SK-MEL-5 (cell line): ENCODE results near the gene SETD5. TPM values are rescaled to one million over a fixed set of nuclear protein-coding genes. Genes with fewer than 3 reads are reported as not detected.

Experiments used
- DNase-seq: peaks from one replicate; pipeline ENCODE4 v3.0.0-alpha.2; 2016; ENCODE audit warnings: low read depth, low spot score
- in situ Hi-C: cut with HindIII; loops from 2 replicates; pipeline ENCODE4 v1.10.0; 2016; ENCODE audit warnings: low sequenced_read_pairs, high pct_unique_total_duplicates, low pct_unique_long_range_greater_than_20kb
- total RNA-seq: library from RNA; depleted of rRNA; stranded (reverse); fragments of >200 nt; shearing (Covaris generic); gene quantifications from 2 replicates; pipeline ENCODE4 v1.2.3, GENCODE V29; 2014

SETD5 gene
- total RNA-seq, 1 experiment from 2014 or later = 41.0 TPM

- in situ Hi-C loops = no loop called here
- no peak for DNase-seq
Observed at GRCh38 chr3:9433627-9434521, 36.5 kb downstream of the SETD5 start.

DNA sequence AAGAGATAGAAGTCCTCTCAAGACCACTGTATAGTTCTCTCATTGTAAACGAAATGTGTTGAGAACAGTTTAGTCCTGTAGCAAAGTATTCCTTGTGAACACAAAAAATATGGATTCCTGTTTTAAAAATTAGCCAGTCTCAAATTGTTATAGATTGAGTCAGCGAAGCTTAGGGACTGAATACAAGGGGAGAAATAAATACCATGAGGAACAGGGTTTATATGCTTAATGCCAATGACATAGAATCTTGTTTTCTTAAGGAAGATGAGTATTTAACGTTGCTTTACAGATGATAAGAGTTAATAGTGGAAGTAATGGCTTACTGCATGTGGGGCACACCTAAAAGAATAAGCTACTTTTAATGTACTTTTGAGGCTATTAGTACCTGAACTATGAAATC, 37.9 kb downstream of the SETD5 start:
- DNase-seq = no peak
- in situ Hi-C loops = no loop called here

DNA sequence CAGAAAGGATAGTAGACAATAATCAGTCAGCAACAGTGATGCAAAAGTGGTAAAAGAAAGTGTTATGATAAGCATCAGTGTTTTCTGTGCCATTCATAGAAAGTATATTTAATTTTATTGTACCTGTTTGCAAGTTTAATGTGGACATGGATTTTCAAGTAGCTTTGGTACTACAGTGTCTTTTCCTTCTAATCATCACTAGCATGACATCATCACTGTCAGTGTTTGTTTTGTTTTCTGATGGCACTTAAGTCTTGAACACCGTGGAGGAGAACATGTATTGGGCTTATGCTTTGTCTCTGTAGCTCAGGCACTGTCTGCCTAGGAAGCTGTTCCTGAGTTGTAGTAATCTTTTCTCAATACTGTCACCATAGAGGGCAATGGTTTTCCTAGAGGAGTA, 41.9 kb downstream of the SETD5 start:
- DNase-seq = no peak
- in situ Hi-C loops = no loop called here

DNA sequence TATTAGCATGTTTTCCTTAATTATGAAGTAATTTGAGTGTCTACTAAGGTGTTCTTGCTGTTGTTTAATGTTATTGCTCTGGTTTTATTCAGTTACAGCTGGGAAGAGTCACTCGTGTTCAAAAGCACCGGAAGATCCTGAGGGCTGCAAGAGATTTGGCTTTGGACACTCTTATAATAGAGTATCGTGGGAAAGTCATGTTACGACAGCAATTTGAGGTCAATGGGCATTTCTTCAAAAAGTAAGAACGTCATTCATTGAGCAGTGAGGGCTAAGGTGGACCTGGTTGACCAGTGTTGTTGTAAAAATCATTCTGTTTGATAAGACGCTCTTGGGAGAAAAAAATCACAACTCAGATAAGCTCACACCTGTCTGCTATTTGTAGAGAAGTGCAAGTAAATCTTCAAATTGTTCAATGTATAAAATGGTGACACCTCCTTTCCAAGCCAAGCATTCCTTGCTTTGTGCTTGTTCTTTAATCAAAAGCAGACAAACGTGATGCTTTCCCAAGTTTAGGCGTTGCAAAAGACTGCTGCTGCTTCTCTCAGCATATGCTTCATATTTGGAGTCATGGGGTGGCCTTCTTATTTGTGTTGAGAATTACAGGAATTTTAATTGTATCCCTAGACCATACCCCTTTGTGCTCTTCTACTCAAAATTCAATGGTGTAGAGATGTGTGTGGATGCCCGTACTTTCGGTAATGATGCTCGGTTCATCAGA, 44.2 kb downstream of the SETD5 start:
- DNase-seq = no peak
- in situ Hi-C loops = no loop called here

- in situ Hi-C loops = no loop called here
- no peak for DNase-seq
Observed at GRCh38 chr3:9448071-9448470, 50.7 kb downstream of the SETD5 start.

DNA sequence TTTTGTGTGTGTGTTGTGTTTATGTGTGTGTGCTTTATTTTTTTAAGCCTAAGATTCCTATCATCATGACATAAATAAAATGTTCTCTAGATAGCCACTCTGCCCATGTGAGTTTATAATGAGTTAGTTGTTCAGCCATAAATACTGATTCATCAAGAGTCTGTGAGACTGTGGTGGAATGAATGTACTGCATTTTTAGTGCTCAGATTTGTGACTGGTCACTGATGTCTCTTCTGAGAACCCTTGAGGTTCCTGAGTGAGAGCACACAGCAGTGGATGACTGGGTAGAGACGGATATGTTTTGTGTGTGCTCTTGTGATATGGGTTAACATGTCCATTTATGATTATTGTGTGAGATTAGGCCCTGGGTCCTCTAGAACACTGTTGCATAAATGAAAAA, 51.2 kb downstream of the SETD5 start:
- in situ Hi-C loops = no loop called here
- peak; percentile 37 for DNase-seq

DNA sequence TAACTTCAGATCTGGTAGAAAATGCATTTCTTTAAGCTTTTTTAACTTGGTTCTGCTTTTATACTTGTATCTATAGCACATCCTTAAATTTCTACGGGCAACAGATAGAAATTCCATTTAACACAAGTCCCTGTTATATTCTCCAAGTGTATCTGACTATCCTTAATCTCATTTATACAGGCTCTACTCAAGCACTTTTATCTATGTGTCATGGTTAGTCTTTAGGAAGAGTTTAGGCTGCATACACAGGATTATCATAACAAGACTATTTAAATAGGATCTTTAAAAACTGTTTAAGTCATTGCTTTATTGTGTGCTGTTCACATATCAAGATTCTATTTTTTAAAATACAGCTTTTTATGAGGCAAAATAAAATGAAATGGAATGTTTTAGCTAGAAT, 52.7 kb downstream of the SETD5 start:
- in situ Hi-C loops = no loop called here
- DNase-seq = no peak

DNA sequence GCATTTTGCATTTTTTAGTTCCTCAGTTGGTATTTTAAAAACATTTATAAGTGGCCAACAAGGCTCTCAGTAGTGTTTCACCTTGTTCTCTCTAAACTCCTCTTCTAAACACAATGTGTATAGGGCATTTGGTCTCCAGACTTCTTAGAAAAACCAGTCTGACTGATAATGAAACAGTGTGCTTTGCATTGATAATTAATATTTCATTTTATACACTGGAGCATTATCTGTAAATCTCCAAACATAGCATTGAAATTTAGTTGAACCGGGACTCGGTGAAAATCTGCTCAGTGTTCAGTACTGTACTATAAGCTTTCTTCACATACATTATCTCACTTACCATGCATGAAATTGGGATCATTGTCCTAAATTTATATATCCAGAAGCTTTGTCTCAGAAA, 53.6 kb downstream of the SETD5 start:
- no peak for DNase-seq
- in situ Hi-C loops = no loop called here

DNA sequence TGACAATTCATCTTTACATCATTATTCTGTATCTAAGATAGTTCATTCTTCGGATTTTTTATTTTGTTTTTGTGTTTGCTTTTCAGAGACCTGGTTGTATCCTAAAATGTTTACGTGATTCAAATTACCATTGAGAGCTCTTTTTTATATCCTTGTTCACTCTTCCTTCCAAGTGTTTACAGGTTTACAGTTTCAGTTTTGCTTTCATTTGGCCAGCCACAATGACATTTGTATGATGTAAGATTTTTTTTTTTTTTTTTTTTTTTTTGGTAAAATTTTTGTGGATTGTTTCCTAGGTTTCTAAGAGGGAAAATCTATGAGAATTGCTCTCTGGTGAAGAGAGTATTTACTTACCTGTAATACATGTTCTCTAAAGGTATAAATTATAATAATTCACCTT, 55.0 kb downstream of the SETD5 start:
- no peak for DNase-seq
- in situ Hi-C loops = no loop called here

GRCh38 chr3:9455596-9456131, 58.2 kb downstream of the SETD5 start:
- in situ Hi-C loops = no loop called here
- DNase-seq = no peak

- in situ Hi-C loops = no loop called here
- no peak for DNase-seq
Observed at GRCh38 chr3:9467451-9467850, 70.0 kb downstream of the SETD5 start.

DNA sequence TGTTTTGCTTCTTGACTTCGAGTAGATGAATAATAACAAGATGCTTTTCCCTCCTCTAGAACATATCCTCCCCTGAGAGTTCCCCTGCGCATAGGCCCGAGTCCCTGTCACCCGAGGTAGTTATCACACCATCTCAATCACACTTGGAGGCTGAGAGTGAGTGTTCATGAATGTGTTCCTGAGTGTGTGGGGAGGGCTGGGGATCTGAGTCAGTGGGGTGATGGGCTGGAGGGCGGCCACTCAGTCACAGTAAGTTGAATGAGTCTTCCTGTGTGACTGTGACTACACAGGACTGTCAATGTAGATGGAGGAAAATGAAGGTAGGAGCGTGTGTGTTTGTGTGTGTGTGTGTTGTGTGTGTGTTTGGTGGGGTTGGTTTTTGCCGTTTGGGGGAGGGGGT, 71.0 kb downstream of the SETD5 start:
- DNase-seq = no peak
- in situ Hi-C loops = no loop called here

DNA sequence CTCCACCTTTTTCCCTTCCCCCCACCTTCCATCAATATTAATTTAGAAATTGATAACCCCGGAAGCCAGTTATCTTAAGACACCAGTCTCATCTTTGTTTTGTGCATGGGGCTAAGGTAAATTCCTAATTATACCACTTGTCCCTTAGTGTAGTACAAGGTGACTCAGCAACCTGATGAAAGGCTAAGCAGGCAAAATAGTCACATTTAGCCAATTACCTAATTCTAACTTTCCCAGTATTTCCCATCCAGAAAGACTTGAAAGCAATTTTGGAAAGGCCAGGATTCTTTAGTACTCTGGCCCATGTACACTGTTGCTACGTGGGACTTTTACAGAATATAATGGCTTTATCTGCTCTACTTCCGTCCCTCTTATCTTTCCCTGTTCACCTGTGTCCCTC, 72.6 kb downstream of the SETD5 start:
- in situ Hi-C loops = no loop called here
- no peak for DNase-seq

- in situ Hi-C loops = no loop called here
- DNase-seq = no peak
Observed at GRCh38 chr3:9473496-9474065, 76.2 kb downstream of the SETD5 start.

DNA sequence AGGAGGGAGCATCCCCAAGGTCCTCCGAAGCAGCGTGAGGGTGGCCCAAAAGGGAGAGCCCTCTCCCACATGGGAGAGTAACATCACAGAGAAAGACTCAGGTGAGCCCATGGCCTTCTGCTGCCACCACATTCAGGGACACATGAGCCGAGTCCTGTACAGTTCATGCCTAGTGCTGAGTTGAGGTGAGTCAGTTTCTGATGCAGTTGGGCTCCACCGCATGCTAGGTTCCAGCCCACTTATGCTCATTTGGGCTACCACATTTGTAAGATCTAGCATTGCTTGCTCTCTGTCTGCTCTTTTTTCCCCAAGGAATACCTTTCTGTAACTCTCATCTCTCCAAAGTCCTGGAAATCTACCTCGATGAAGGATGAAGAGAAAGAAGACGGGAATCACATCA, 77.1 kb downstream of the SETD5 start:
- no peak for DNase-seq
- in situ Hi-C loops = no loop called here

- in situ Hi-C loops = loop anchor here (25.0 kb wide), 1 partner anchor 185 kb away; no protein-coding TSS in a partner anchor
- no peak for DNase-seq
Observed at GRCh38 chr3:9476935-9477334, 79.5 kb downstream of the SETD5 start.

DNA sequence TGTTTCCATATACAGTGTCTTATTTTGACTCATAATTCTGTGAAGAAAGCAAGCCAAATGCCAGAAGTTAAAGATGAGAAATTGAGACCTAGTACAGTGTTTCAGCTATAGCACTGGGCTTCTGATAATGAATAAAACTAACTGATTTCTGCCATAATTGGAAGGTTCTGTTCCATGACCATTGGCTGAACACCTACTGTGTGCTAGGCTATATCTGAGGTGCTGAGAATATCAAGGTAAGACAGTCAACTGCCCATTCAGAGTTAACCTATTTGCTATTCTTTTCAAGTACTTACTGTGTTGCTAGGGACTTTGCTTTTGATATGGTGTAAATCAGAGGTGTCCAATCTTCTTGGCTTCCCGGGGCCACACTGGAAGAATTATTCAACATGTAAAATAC, 82.8 kb downstream of the SETD5 start:
- in situ Hi-C loops = loop anchor here (25.0 kb wide), 1 partner anchor 182 kb away; no protein-coding TSS in a partner anchor
- DNase-seq = no peak

DNA sequence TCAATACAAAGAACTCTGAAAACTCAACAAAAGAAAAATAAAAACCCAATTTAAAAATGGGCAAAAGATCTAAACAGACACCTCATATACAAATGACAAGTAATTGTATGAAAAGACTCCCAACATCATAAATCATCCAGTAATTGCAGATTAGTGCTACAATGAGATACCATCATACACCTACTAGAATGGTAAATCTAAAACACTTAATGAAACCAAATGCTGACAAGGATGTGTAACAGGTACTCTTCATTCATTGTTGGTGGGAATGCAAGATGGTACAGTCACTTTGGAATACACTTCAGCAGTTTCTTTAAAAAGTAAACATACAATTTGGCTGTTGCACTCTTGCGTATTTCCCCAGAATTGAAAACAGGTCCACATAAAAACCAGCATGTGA, 87.8 kb downstream of the SETD5 start:
- DNase-seq = no peak
- in situ Hi-C loops = loop anchor here (25.0 kb wide), 1 partner anchor 177 kb away; no protein-coding TSS in a partner anchor
